Nephron (organoid): ENCODE results near the gene ATP1A2.

Source experiments
- H3K27ac Mint-ChIP-seq, 3 experiments: 2 replicates each; pipeline ENCODE4 v1.8.0; 2020; ENCODE audit warnings: mixed read lengths in 3 of 3, mild to moderate bottlenecking in 2 of 3, moderate library complexity in 1 of 3
- H3K27me3 Mint-ChIP-seq: 2 replicates; pipeline ENCODE4 v1.8.0; 2021; ENCODE audit warnings: low read depth, mild to moderate bottlenecking, moderate library complexity, mixed read lengths
- H3K36me3 Mint-ChIP-seq: 2 replicates; pipeline ENCODE4 v1.8.0; 2020; ENCODE audit warnings: low read depth, mixed read lengths
- H3K4me1 Mint-ChIP-seq: 2 replicates; pipeline ENCODE4 v1.8.0; 2020; ENCODE audit warnings: mixed read lengths
- H3K4me3 Mint-ChIP-seq, 3 experiments: 2 replicates each; pipeline ENCODE4 v1.8.0; 2020; ENCODE audit warnings: mild to moderate bottlenecking in 3 of 3, mixed read lengths in 3 of 3, moderate library complexity in 2 of 3
- H3K9me3 Mint-ChIP-seq: 2 replicates; pipeline ENCODE4 v1.8.0; 2020; ENCODE audit warnings: mixed read lengths
- TF ChIP-seq, protein P1 (sequence below), 3 experiments: fragments of 200-600 bp; sonication (generic); IDR thresholded peaks; one replicate each; pipeline ENCODE4 v1.5.0; 2021; ENCODE audit warnings: antibody characterized with exemption in 3 of 3; ENCODE audit not compliant: unreplicated experiment in 3 of 3

Gene ATP1A2

DNA sequence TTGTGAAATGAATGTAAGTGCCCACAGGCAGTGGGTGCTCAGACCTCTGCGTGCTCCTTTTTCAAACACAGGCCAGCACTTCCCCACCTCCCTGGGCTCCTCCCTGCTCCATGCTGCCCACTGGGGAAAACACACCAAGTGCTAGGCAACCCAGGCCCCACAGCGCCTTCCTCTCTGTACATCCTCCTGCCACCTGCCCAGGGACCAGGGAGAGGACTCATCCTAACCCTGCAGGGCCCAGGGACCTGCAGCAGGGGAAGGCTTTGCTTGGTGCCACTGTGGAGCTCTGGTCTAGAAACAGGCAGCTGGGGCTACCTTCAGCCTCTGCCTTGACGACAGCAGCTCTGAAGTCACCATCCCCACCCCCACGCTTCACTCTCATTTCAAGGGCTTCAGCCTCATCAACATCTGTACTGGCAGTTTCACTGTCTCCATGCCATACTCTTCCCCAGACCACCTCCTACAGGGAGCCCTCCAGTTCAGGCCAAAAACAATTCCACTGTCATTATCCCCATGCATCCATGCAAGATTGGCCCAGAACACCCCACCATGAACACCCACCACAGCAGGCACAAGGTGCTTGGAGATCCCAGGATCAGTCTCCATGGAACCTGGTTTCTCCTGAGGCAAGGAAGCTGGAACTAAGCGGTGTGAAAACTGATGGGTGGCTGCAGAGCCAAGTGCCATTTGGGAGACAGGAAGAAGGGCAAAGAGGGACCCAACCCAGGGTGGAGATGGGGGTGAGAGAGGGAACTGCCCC is 18.2 kb upstream of the ATP1A2 start:
- TF ChIP-seq, protein P1, sequence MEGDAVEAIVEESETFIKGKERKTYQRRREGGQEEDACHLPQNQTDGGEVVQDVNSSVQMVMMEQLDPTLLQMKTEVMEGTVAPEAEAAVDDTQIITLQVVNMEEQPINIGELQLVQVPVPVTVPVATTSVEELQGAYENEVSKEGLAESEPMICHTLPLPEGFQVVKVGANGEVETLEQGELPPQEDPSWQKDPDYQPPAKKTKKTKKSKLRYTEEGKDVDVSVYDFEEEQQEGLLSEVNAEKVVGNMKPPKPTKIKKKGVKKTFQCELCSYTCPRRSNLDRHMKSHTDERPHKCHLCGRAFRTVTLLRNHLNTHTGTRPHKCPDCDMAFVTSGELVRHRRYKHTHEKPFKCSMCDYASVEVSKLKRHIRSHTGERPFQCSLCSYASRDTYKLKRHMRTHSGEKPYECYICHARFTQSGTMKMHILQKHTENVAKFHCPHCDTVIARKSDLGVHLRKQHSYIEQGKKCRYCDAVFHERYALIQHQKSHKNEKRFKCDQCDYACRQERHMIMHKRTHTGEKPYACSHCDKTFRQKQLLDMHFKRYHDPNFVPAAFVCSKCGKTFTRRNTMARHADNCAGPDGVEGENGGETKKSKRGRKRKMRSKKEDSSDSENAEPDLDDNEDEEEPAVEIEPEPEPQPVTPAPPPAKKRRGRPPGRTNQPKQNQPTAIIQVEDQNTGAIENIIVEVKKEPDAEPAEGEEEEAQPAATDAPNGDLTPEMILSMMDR (IDR thresholded peaks at IDR 0.05; ENCODE audit: unreplicated experiment in 3 of 3), result no peak
- no peaks in the 10 kb centered on the region for H3K27me3 Mint-ChIP-seq
- H3K27ac Mint-ChIP-seq, result peak overlapping the region in 2 of 3 experiments; percentile 73
- H3K4me3 Mint-ChIP-seq, result peak overlapping the region; percentile 87 to 94 (median 90)
- no peaks in the 10 kb centered on the region for H3K36me3 Mint-ChIP-seq
- no peaks in the 10 kb centered on the region for H3K9me3 Mint-ChIP-seq
- H3K4me1 Mint-ChIP-seq, result peaks cover 33% of the 10 kb centered on the region

DNA sequence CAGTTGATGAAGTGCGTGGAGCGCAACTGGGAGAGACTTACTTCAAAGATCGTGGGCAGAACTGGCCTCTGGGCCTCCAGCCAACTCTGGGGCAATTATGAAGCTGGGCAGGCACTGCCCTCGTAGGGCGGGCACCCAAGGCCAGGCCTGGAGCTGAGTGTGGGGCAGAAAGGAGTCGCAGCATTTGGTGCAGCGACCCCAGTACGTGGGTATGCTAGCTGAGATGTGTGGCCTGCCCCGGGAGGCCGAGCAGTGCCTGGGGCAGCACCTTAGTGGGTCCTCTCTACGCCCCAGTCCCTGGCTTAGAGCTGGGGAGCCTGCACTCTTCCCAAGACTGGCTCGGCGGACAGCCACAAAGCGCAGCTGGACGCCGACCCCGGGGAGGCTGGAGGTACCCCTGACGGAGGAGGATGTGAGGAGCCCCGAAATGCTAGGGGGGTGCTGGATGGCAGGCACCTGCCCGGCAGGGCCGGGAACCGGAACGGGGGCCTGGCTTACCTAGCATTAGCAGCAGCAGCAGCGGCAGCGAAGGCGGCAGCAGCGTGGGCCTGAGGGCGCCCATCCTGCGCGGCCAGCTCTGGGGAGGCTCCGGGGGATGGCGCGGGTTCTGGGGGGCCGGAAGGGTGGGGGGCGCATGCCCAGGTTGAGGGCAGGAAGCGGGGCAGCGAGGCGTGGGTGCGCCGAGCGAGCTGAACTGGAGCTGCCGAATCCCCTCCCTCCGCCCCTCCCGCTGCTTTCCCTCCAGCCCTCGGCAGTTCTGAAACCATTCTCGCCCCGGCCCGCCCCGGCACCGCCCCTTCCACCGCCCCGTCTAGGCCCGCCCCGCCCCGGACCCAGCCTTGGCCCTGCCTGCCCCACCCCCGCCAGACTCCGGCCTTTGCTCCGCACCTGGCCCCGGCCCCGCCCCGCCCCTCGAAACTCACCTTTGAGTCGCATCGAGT is 17.4 kb upstream of the ATP1A2 start, which contains the start of gene IGSF8:
Gene IGSF8, minus strand, starts transcription at position 709 of the 941 bp plus-strand sequence. Its CDS starts 147 bp downstream, at position 562.
- TF ChIP-seq, protein P1 (IDR thresholded peaks at IDR 0.05; ENCODE audit: unreplicated experiment in 3 of 3), result no peak
- Mint-ChIP-seq H3K9me3 (no peaks in the 10 kb centered on the region), H3K4me3 (peak within 1 kb of the TSS; percentile 87 to 94 (median 90)), H3K27me3 (no peaks in the 10 kb centered on the region), H3K4me1 (peaks cover 42% of the 10 kb centered on the region), H3K27ac (peak within 1 kb of the TSS; percentile 49 to 78 (median 73)), H3K36me3 (no peaks in the 10 kb centered on the region)

DNA sequence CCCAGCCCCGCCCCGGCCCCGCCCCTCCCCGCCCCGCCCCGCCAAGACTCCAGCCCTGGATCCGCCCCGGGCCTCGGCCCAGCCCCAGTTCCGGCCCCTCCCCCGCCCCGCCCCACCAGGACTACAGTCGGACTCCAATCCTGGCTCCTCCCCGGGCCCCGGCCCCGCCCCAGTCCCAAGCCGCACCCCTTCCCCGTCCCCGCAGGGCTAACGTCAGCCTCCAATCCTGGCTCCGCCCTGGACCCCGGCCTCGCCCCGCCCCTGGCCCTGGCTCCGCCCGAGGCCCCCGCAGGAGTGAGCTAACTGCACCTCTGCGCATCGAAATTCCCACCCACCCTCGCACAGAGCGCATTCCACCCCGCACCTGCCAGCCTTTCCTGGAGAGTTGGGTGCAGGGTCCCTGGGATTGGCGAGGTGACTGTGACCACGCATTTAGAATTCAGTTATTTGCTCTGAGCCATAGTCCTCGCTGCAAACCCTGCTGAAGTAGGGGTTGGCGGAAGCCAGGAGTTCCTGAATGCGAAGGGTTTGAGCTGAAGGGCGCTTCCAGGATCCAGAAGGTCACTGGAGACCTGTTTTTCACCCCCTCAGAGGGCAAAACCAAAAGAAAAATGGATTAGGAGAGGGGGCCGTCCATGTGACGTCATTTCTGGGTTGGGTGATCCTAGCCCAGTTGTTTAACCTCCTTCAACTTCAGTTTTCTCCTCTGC is 16.6 kb upstream of the ATP1A2 start:
- Mint-ChIP-seq H3K36me3 (no peaks in the 10 kb centered on the region), H3K4me3 (peak overlapping the region; percentile 79 to 83 (median 82)), H3K27me3 (no peaks in the 10 kb centered on the region), H3K27ac (peak overlapping the region; percentile 0 to 78 (median 49)), H3K9me3 (no peaks in the 10 kb centered on the region), H3K4me1 (peaks cover 50% of the 10 kb centered on the region)
- TF ChIP-seq, protein P1 (IDR thresholded peaks at IDR 0.05; ENCODE audit: unreplicated experiment in 3 of 3), result no peak

DNA sequence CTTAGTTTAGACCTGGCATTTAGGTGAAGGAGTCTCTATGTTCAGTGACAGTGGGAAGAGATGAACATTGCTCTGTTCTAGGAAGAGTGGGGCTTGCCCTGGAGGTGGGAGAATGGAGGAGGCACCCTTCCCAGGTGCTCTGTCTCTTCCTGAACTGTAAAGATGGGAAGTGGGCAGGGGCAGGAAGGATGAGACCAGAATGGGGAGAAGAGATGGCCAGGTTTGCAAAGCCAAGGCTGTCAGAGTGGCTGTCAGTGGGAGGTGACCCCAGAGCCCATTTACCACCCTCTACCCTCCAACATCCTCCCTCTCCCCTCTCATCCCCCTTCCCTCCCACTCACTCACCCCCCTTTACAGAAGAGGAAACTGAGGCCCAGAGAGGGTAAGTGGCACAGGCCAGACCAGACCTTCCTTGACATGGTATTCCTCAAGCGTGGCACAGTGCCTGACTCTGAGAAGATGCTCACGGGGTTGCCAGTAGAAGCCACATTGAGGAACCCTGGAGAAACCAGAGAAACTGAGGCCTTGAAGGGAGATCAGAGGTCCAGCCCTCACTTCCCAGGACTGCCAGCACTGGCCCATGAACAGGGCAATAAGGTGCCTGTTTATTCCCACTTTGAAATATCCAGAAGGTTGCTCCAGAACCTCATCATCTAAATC is 15.7 kb upstream of the ATP1A2 start:
- H3K36me3 Mint-ChIP-seq, result no peaks in the 10 kb centered on the region
- H3K4me3 Mint-ChIP-seq, result peak overlapping the region in 2 of 3 experiments; percentile 79 to 83
- H3K4me1 Mint-ChIP-seq, result peaks cover 59% of the 10 kb centered on the region
- TF ChIP-seq, protein P1 (IDR thresholded peaks at IDR 0.05; ENCODE audit: unreplicated experiment in 3 of 3), result no peak
- no peaks in the 10 kb centered on the region for H3K27me3 Mint-ChIP-seq
- H3K9me3 Mint-ChIP-seq, result no peaks in the 10 kb centered on the region
- peak overlapping the region; percentile 0 to 86 (median 78) for H3K27ac Mint-ChIP-seq

DNA sequence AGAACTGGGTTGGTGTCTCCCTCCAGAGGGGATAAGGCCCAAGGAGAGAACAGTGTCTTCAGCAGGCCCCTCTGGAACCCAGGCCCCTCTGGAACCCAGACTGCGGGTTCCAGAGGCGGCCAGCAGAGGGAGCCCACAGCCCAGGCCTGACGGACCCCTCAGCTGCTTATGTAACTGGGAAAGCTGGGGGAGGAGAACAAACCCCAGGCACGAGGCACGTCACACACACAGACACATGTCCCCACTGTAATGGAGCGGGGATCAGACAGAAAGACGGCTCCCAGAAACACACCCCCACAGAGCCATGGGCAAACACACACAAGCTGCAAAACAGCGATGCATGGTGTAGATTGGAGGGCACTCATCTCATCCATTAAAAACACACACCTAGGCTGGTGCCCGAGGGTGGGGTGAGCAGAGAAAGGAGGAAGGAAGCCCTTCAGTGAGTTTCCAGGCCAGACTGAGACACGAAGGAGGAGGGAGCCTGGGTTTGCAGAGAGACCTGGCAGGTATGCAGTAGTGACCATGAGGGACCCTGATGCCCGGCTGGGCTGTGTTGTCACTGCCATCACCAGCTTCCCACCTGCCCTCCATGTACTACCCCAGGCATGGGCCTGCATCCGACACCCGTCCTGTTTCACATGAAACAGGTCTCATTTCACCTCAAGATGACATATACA is 14.4 kb upstream of the ATP1A2 start:
- H3K27ac Mint-ChIP-seq, result peak overlapping the region; percentile 72 to 94 (median 86)
- TF ChIP-seq, protein P1 (IDR thresholded peaks at IDR 0.05; ENCODE audit: unreplicated experiment in 3 of 3), result peak; percentile 85 to 92 (median 88)
- no peaks in the 10 kb centered on the region for H3K36me3 Mint-ChIP-seq
- peaks cover 59% of the 10 kb centered on the region for H3K4me1 Mint-ChIP-seq
- H3K9me3 Mint-ChIP-seq, result no peaks in the 10 kb centered on the region
- peak overlapping the region; percentile 44 to 61 (median 46) for H3K4me3 Mint-ChIP-seq
- H3K27me3 Mint-ChIP-seq, result no peaks in the 10 kb centered on the region
